ENCODE results near the gene CST7. TPM values are rescaled to one million over a fixed set of nuclear protein-coding genes. Genes with fewer than 3 reads are reported as not detected.

The CST7 gene
- total RNA-seq, 1 experiment from 2014 or later, result not detected

DNA sequence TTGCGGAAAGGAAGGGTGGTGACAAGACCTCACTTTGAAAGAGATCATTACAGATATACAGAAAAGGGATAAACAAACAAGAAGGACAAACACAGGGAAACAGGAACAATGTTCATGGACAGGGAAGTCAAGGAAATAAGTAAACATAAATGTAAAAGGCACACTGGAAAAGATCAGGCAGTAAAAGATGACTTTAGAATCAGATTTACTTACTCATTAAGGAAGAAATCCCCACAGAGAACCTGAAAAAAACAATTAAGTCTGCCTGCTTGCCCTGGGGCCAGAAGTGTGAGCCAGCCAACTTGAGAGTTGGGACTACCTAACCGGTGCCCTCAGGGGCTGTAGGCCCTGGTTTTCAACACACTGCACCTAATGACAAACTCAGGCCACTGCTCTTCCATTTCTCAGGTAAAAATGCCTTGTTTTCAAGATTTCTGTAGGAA is 41.8 kb downstream of the CST7 start (continued):
- TF ChIP-seq, protein P1, sequence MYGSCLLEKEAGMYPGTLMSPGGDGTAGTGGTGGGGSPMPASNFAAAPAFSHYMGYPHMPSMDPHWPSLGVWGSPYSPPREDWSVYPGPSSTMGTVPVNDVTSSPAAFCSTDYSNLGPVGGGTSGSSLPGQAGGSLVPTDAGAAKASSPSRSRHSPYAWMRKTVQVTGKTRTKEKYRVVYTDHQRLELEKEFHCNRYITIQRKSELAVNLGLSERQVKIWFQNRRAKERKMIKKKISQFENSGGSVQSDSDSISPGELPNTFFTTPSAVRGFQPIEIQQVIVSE (CRISPR knock-in tag; IDR thresholded peaks at IDR 0.05; ENCODE audit: borderline replicate concordance), result no peak

DNA sequence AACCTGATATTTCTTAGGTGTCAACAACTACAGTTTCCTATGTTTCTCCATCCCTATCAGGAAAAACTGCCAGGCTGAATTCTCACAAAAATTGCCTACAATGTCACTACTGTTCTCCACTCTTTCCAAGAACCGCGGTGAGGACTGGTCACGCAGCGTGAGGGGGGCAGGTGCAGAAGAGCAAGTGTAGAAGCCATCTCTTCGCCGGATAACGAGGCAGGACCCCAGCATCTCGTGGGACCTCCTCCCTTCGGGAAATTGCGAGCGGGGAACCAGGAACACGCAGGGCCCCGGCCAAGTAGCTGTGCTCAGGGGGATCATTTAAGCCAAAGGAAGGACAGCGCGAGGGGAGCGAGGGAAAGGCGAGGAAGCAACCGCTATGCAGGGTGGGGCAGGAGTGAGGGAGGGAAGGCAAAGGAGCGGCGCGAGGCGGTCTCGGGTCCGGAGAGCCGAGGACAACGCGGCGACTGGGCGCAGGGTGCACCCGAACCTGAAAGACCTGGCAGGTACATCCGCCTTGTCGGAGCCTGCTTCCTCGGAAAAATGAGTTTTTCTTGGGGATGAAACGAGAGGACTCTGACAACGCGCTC is 42.9 kb downstream of the CST7 start:
- Mint-ChIP-seq H3K4me1 (peaks cover 30% of the 10 kb centered on the region), H3K4me3 (peak overlapping the region; percentile 94), H3K36me3 (no peaks in the 10 kb centered on the region), H3K27ac (peak overlapping the region; percentile 61), H3K27me3 (ENCODE audit: low read depth) (no peaks in the 10 kb centered on the region; the same call in none of the 2 replicates), H3K9me3 (no peaks in the 10 kb centered on the region)
- POLR2A ChIA-PET, result no interaction called here
- DNase-seq (ENCODE audit: low spot score), result peak; percentile 23
- TF ChIP-seq, protein P2, sequence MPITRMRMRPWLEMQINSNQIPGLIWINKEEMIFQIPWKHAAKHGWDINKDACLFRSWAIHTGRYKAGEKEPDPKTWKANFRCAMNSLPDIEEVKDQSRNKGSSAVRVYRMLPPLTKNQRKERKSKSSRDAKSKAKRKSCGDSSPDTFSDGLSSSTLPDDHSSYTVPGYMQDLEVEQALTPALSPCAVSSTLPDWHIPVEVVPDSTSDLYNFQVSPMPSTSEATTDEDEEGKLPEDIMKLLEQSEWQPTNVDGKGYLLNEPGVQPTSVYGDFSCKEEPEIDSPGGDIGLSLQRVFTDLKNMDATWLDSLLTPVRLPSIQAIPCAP (CRISPR knock-in tag; IDR thresholded peaks at IDR 0.05), result no peak
- no peak for TF ChIP-seq TEAD1 (CRISPR knock-in tag; IDR thresholded peaks at IDR 0.05)
- TF ChIP-seq, protein P3, sequence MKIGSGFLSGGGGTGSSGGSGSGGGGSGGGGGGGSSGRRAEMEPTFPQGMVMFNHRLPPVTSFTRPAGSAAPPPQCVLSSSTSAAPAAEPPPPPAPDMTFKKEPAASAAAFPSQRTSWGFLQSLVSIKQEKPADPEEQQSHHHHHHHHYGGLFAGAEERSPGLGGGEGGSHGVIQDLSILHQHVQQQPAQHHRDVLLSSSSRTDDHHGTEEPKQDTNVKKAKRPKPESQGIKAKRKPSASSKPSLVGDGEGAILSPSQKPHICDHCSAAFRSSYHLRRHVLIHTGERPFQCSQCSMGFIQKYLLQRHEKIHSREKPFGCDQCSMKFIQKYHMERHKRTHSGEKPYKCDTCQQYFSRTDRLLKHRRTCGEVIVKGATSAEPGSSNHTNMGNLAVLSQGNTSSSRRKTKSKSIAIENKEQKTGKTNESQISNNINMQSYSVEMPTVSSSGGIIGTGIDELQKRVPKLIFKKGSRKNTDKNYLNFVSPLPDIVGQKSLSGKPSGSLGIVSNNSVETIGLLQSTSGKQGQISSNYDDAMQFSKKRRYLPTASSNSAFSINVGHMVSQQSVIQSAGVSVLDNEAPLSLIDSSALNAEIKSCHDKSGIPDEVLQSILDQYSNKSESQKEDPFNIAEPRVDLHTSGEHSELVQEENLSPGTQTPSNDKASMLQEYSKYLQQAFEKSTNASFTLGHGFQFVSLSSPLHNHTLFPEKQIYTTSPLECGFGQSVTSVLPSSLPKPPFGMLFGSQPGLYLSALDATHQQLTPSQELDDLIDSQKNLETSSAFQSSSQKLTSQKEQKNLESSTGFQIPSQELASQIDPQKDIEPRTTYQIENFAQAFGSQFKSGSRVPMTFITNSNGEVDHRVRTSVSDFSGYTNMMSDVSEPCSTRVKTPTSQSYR (CRISPR knock-in tag; IDR thresholded peaks at IDR 0.05), result no peak
- TF ChIP-seq GRHL2 (CRISPR knock-in tag; IDR thresholded peaks at IDR 0.05; ENCODE audit: insufficient replicate concordance, severe bottlenecking), result no peak
- TF ChIP-seq, protein P4, sequence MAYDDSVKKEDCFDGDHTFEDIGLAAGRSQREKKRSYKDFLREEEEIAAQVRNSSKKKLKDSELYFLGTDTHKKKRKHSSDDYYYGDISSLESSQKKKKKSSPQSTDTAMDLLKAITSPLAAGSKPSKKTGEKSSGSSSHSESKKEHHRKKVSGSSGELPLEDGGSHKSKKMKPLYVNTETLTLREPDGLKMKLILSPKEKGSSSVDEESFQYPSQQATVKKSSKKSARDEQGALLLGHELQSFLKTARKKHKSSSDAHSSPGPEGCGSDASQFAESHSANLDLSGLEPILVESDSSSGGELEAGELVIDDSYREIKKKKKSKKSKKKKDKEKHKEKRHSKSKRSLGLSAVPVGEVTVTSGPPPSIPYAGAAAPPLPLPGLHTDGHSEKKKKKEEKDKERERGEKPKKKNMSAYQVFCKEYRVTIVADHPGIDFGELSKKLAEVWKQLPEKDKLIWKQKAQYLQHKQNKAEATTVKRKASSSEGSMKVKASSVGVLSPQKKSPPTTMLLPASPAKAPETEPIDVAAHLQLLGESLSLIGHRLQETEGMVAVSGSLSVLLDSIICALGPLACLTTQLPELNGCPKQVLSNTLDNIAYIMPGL (CRISPR knock-in tag; IDR thresholded peaks at IDR 0.05), result no peak
- no peak for TF ChIP-seq ZNF138 (CRISPR knock-in tag; conservative IDR thresholded peaks at IDR 0.05)
- TF ChIP-seq TCF7 (CRISPR knock-in tag; IDR thresholded peaks at IDR 0.05; ENCODE audit: low read depth), result no peak
- TF ChIP-seq, protein P5, sequence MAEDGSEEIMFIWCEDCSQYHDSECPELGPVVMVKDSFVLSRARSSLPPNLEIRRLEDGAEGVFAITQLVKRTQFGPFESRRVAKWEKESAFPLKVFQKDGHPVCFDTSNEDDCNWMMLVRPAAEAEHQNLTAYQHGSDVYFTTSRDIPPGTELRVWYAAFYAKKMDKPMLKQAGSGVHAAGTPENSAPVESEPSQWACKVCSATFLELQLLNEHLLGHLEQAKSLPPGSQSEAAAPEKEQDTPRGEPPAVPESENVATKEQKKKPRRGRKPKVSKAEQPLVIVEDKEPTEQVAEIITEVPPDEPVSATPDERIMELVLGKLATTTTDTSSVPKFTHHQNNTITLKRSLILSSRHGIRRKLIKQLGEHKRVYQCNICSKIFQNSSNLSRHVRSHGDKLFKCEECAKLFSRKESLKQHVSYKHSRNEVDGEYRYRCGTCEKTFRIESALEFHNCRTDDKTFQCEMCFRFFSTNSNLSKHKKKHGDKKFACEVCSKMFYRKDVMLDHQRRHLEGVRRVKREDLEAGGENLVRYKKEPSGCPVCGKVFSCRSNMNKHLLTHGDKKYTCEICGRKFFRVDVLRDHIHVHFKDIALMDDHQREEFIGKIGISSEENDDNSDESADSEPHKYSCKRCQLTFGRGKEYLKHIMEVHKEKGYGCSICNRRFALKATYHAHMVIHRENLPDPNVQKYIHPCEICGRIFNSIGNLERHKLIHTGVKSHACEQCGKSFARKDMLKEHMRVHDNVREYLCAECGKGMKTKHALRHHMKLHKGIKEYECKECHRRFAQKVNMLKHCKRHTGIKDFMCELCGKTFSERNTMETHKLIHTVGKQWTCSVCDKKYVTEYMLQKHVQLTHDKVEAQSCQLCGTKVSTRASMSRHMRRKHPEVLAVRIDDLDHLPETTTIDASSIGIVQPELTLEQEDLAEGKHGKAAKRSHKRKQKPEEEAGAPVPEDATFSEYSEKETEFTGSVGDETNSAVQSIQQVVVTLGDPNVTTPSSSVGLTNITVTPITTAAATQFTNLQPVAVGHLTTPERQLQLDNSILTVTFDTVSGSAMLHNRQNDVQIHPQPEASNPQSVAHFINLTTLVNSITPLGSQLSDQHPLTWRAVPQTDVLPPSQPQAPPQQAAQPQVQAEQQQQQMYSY (CRISPR knock-in tag; IDR thresholded peaks at IDR 0.05), result no peak
- peak; percentile 38 for ATAC-seq
- CTCF ChIA-PET, result no interaction called here

DNA sequence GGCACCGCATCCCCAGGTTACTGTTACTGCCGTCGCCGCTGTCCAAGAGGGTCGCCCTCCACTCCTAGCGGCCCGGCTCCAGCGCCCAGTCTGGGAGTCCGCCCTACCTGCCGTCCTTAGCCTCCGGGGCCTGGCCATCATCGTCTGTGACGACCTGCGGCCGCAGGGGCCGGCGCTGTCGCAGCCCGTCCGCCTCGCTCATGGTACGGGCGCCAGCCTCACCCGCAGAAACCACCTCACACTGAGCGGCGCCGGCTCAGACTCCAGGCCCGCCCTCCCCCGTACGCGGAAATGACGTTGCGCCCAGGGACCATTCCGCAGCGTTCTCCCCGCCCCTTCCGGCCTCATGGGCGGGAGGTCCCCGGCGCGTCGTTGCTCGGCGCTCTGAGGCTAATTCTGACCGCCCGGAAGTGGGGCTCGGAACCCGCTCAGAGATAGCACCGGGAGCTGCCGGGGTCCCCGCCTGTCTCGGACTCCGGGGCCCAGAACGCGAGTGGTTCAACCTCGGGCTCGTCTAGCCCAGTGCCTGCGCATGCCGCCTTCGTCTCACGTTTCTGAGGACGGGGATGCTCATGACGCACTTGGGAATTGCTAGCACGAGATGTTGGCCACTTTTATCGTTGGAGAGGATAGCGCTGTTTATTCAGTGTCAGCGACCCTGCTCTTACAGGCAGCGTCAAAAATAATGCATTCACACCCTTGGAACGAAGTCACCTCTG is 43.6 kb downstream of the CST7 start, which contains the start of gene APMAP:
Gene APMAP (minus strand): TSS at position 265 of the 719 bp plus-strand sequence. CDS start 63 bp downstream, at position 202.
- no peaks in the 10 kb centered on the region for H3K9me3 Mint-ChIP-seq
- DNase-seq (ENCODE audit: low spot score), result peak; percentile 93
- H3K27ac Mint-ChIP-seq, result peak within 1 kb of the TSS; percentile 61
- peak; percentile 93 for ATAC-seq
- ChIA-PET CTCF (interaction anchor here (1.6 kb wide), 1 partner anchor 70 kb away, joined by 5 read pairs; no protein-coding TSS in a partner anchor), POLR2A (no interaction called here)
- peak within 1 kb of the TSS; percentile 94 for H3K4me3 Mint-ChIP-seq
- H3K4me1 Mint-ChIP-seq, result peaks cover 30% of the 10 kb centered on the region
- no peaks in the 10 kb centered on the region for H3K36me3 Mint-ChIP-seq
- H3K27me3 Mint-ChIP-seq (ENCODE audit: low read depth), result no peaks in the 10 kb centered on the region; the same call in none of the 2 replicates
- peak; percentile 87; the same call in 1 of the 2 replicates for TF ChIP-seq ESRRA (CRISPR knock-in tag; IDR thresholded peaks at IDR 0.05; ENCODE audit: borderline replicate concordance)
- TF ChIP-seq, protein P6, sequence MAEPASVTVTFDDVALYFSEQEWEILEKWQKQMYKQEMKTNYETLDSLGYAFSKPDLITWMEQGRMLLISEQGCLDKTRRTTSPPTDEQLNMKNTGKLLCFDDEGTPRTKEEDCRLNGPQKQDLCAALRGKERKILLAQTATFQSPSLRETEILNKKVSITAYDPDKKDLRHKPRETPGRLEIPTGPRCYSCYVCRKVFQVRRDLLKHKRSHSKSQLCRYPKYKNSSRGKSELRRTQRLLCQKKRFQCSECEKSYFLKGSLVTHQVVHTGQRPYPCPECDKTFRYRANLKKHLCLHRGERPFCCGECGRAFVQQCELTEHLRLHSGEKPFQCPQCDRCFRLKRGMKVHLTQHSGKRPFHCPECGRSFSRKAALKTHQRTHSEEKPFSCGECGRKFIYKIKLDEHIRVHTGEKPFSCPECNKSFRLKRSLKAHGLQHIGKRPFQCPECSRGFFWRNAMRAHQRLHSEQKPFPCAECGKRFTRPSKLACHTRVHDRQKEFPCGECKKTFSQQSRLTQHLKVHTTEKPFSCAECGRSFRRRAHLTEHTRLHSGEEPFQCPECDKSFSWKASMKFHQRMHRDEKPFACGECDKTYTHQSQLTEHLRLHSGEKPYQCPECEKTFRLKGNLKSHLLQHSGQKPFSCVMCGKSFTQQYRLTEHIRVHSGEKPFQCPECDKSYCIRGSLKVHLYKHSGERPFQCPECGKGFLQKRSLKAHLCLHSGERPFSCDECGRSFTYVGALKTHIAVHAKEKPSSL (CRISPR knock-in tag; conservative IDR thresholded peaks at IDR 0.05), result no peak
- TF ChIP-seq ZNF423 (CRISPR knock-in tag; IDR thresholded peaks at IDR 0.05), result no peak
- TF ChIP-seq ETV6 (CRISPR knock-in tag; IDR thresholded peaks at IDR 0.05), result peak; percentile 88
- peak; percentile 44; the same call in 1 of the 2 replicates for TF ChIP-seq CBFB (CRISPR knock-in tag; IDR thresholded peaks at IDR 0.05; ENCODE audit: low read depth)
- TF ChIP-seq, protein P2 (CRISPR knock-in tag; IDR thresholded peaks at IDR 0.05), result peak; percentile 48; the same call in 1 of the 2 replicates
